ENCODE data around the gene OR51L1. TPM values are rescaled to one million over a fixed set of nuclear protein-coding genes. Genes with fewer than 3 reads are reported as not detected.
"Not testable (repeated sequence)": the region's sequence is repeated elsewhere in the genome, so short reads cannot be mapped to it uniquely, and the experiment has no call there.

OR51L1 gene, protein sequence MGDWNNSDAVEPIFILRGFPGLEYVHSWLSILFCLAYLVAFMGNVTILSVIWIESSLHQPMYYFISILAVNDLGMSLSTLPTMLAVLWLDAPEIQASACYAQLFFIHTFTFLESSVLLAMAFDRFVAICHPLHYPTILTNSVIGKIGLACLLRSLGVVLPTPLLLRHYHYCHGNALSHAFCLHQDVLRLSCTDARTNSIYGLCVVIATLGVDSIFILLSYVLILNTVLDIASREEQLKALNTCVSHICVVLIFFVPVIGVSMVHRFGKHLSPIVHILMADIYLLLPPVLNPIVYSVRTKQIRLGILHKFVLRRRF
- not detected for polyA plus RNA-seq (2013, experiment 1 of 2)
- polyA plus RNA-seq (2013, experiment 2 of 2) = not detected

DNA sequence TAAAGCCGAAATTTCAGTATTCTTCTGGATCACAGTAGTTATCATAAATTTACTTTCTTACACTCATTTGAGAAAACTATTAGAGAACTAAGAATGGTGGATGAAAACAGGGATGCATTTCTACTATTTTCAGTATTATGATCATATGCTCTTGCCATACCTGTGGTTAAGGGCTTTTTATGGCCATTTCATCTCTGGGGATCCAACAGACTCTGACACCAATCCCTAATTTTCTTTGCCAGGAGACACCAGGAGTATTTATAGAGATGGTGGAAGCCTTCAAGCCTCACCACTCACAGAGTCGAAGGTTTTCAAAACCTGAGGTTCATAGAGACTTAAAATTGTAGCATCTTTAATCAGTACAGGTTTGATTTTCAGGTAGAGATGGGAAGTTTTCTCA lies at the start of gene OR51L1:
Gene OR51L1 (plus strand): TSS at position 301 of the 400 bp plus-strand sequence. CDS start 4,132 bp downstream, outside the sequence.
- H3K9me3 ChIP-seq (ENCODE audit: control insufficient read depth, low read length) = no peaks in the 10 kb centered on the region
- no CpG with 5 or more reads among the region's 2 CpGs for WGBS, 2 experiments (ENCODE audit: insufficient coverage in 2 of 2)

DNA sequence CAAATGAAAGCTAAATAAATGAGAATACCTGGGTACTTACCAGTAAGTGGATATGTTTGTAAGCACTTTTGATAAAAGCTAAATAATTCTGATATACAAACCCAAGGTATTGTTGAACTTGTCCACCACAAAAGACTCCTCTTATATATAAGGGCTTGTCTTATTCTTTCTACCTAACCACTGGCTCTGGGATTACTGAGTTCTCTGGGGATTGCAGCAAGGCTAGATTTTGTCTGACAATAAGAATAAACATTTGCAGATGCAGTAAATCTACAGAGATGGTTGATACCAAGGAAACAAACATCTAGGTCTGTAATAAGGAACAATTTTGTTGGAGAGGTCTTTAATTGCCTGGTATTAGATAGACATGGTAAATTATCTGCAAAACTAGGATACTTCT lies 47.1 kb upstream of the OR51L1 start, which contains the start of gene OR51A4:
Gene OR51A4 (minus strand): TSS at position 101 of the 400 bp plus-strand sequence. CDS start 505 bp downstream, outside the sequence.
- Histone ChIP-seq H3K36me3 (ENCODE audit: control insufficient read depth, insufficient read depth, low read length) (no peaks in the 10 kb centered on the region), H3K27ac (ENCODE audit: low read depth, low read length, severe bottlenecking) (no peak within 1 kb of the TSS), H3K9me3 (ENCODE audit: control insufficient read depth, low read length) (no peaks in the 10 kb centered on the region), H3K4me1 (ENCODE audit: control insufficient read depth, insufficient read depth, low read length, poor library complexity, severe bottlenecking) (no peaks in the 10 kb centered on the region), H3K4me3 (ENCODE audit: extremely low read depth, insufficient read depth, low read length, poor library complexity, severe bottlenecking) (no peak within 1 kb of the TSS)

More for the DNA sequence above, at the start of gene OR51L1:
- Histone ChIP-seq H3K27ac (ENCODE audit: low read depth, low read length, severe bottlenecking) (no peak within 1 kb of the TSS), H3K4me1 (ENCODE audit: control insufficient read depth, insufficient read depth, low read length, poor library complexity, severe bottlenecking) (no peaks in the 10 kb centered on the region), H3K36me3 (ENCODE audit: control insufficient read depth, insufficient read depth, low read length) (no peaks in the 10 kb centered on the region), H3K4me3 (ENCODE audit: extremely low read depth, insufficient read depth, low read length, poor library complexity, severe bottlenecking) (no peak within 1 kb of the TSS)

DNA sequence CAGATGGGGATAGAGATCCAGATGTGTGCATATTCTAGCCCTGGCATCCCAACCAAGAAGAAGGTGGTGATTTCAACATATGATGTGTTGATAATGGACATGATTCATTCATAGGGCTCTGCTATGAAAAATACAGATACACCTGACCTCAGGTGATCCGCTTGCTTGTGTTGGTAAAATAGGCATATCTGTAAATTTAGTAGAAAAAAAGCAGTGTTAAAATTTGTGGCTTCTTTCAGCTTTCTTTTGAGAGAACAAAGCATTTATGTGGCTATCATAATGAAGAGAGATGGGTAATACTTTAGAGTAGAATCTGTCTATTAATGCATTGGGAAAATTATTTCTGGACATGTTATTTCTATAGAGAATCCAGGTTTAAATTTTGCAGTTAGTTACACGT lies 39.0 kb upstream of the OR51L1 start, which contains the start of gene OR51A2:
Gene OR51A2 (minus strand): TSS at position 101 of the 400 bp plus-strand sequence. CDS start 0 bp downstream, at position 101.
- H3K4me3 ChIP-seq (ENCODE audit: extremely low read depth, insufficient read depth, low read length, poor library complexity, severe bottlenecking); H3K27ac ChIP-seq (ENCODE audit: low read depth, low read length, severe bottlenecking); H3K9me3 ChIP-seq (ENCODE audit: control insufficient read depth, low read length); H3K4me1 ChIP-seq (ENCODE audit: control insufficient read depth, insufficient read depth, low read length, poor library complexity, severe bottlenecking); H3K36me3 ChIP-seq (ENCODE audit: control insufficient read depth, insufficient read depth, low read length): not testable (repeated sequence)
- 83 to 90% methylated on average over 1 of the region's 2 CpGs for WGBS, 2 experiments (ENCODE audit: insufficient coverage in 2 of 2)

DNA sequence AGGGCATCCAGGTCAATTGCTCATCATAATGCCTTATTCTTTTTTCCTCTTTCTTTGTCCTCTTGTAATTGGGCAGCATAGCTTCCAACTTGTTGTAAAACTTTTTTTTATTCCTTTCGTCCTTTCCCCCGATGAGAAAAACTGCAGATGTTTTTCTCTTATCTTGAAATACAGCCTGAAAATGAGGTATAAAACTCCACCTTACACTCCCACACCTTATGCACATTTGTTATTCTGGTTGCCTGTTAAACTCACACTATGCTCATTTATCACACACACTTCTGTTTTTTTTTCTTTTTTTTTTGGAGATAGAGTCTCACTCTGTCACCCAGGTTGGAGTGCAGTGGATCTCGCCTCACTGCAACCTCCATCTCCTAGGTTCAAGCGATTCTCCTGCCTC lies 37.3 kb upstream of the OR51L1 start:
- no peak overlapping the region for H3K4me3 ChIP-seq (ENCODE audit: extremely low read depth, insufficient read depth, low read length, poor library complexity, severe bottlenecking)
- no peaks in the 10 kb centered on the region for H3K4me1 ChIP-seq (ENCODE audit: control insufficient read depth, insufficient read depth, low read length, poor library complexity, severe bottlenecking)
- no peaks in the 10 kb centered on the region for H3K36me3 ChIP-seq (ENCODE audit: control insufficient read depth, insufficient read depth, low read length)
- no peaks in the 10 kb centered on the region for H3K9me3 ChIP-seq (ENCODE audit: control insufficient read depth, low read length)
- 90 to 97% methylated on average over 3 to 4 of the region's 4 CpGs for WGBS, 2 experiments (ENCODE audit: insufficient coverage in 2 of 2)
- no peak overlapping the region for H3K27ac ChIP-seq (ENCODE audit: low read depth, low read length, severe bottlenecking)

DNA sequence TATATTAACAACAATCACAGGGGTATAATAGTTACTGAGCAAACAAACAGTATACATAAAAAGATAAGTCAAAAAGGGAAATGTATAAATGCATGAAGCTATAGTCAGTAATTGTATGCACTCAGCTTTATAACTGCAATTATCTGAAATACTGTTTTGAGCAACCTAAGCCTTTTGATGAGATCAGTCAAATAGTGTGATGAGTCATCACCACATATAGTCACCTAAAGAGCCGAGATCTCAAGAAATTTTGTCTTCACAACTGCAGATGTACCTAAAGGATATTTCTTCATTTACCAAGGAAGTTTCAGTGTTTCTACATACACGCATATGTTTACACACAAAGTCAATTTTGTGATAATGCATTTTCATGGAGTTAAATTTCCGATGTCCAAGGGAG lies 33.8 kb upstream of the OR51L1 start:
- H3K4me1 ChIP-seq (ENCODE audit: control insufficient read depth, insufficient read depth, low read length, poor library complexity, severe bottlenecking) = no peaks in the 10 kb centered on the region
- H3K27ac ChIP-seq (ENCODE audit: low read depth, low read length, severe bottlenecking) = no peak overlapping the region
- no peaks in the 10 kb centered on the region for H3K36me3 ChIP-seq (ENCODE audit: control insufficient read depth, insufficient read depth, low read length)
- no peak overlapping the region for H3K4me3 ChIP-seq (ENCODE audit: extremely low read depth, insufficient read depth, low read length, poor library complexity, severe bottlenecking)
- WGBS, 2 experiments (ENCODE audit: insufficient coverage in 2 of 2) = 95 to 100% methylated on average over 2 of the region's 3 CpGs
- no peaks in the 10 kb centered on the region for H3K9me3 ChIP-seq (ENCODE audit: control insufficient read depth, low read length)

DNA sequence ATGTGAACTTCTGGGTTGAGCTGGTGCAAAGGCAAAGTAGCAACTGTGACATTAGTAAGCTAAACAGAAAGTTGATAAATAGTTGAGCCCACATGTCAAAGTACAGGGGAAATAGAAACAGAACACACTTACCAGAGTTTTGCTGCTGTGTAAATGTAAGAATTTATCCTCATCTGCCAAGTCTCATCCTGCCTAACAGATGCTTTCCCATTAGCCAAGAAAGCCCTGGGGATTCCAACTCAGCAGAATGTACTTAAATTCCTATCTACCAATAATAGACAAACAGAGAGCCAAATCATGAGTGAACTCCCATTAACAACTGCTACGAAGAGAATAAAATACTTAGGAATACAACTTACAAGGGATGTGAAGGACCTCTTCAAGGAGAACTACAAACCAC lies 31.8 kb upstream of the OR51L1 start:
- Histone ChIP-seq H3K4me1 (ENCODE audit: control insufficient read depth, insufficient read depth, low read length, poor library complexity, severe bottlenecking) (no peaks in the 10 kb centered on the region), H3K36me3 (ENCODE audit: control insufficient read depth, insufficient read depth, low read length) (no peaks in the 10 kb centered on the region)
- WGBS, 2 experiments (ENCODE audit: insufficient coverage in 2 of 2) = no CpG with 5 or more reads among the region's 1 CpG

DNA sequence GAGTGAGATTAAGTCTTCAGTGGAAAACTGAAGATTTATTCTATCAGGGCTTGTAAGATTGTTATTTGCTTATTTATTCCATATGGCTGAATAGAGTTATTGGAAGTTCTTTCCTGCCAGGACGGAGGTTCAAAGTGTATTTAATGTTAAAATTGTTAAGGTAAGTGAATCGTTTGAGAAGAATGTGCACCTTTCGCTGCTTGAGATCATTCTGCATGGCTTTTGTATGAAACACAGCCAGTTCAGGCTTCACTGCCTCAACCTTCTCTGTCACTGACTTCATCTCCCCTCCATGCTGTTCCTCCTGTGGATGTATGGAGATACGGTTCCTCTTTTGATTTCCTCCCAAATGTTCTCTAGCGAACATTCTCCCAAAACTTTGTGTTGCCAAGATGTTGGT lies 19.2 kb upstream of the OR51L1 start:
- Histone ChIP-seq H3K9me3 (ENCODE audit: control insufficient read depth, low read length) (no peaks in the 10 kb centered on the region), H3K4me1 (ENCODE audit: control insufficient read depth, insufficient read depth, low read length, poor library complexity, severe bottlenecking) (no peaks in the 10 kb centered on the region), H3K27ac (ENCODE audit: low read depth, low read length, severe bottlenecking) (no peak overlapping the region), H3K36me3 (ENCODE audit: control insufficient read depth, insufficient read depth, low read length) (no peaks in the 10 kb centered on the region), H3K4me3 (ENCODE audit: extremely low read depth, insufficient read depth, low read length, poor library complexity, severe bottlenecking) (no peak overlapping the region)
- 81 to 90% methylated on average over 3 to 4 of the region's 5 CpGs for WGBS, 2 experiments (ENCODE audit: insufficient coverage in 2 of 2)

More for the DNA sequence above, 31.8 kb upstream of the OR51L1 start:
- Histone ChIP-seq H3K27ac (ENCODE audit: low read depth, low read length, severe bottlenecking) (no peak overlapping the region), H3K9me3 (ENCODE audit: control insufficient read depth, low read length) (no peaks in the 10 kb centered on the region), H3K4me3 (ENCODE audit: extremely low read depth, insufficient read depth, low read length, poor library complexity, severe bottlenecking) (no peak overlapping the region)

DNA sequence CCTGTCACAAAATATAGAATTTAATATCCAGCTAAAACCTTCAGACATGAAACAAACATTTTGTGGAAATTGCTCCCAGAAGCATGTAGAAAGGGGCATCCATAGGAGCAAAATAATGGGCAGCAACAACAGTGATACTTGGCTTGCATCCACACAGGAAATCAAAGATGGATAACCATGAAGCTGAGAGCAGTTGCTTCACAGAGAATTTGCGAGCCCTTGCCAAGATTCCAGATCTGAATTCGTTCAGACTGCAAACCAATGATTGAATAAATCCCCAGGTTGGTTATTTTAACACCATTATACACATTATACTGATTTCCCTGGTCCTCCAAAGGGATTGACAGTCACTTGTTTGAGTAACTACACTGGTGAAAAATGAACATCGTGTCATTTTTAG lies 15.6 kb upstream of the OR51L1 start:
- 89 to 92% methylated on average over 3 of the region's 3 CpGs for WGBS, 2 experiments (ENCODE audit: insufficient coverage in 2 of 2)
- H3K9me3 ChIP-seq (ENCODE audit: control insufficient read depth, low read length) = no peaks in the 10 kb centered on the region
- no peak overlapping the region for H3K27ac ChIP-seq (ENCODE audit: low read depth, low read length, severe bottlenecking)
- H3K4me1 ChIP-seq (ENCODE audit: control insufficient read depth, insufficient read depth, low read length, poor library complexity, severe bottlenecking) = no peaks in the 10 kb centered on the region
- H3K4me3 ChIP-seq (ENCODE audit: extremely low read depth, insufficient read depth, low read length, poor library complexity, severe bottlenecking) = no peak overlapping the region
- no peaks in the 10 kb centered on the region for H3K36me3 ChIP-seq (ENCODE audit: control insufficient read depth, insufficient read depth, low read length)

DNA sequence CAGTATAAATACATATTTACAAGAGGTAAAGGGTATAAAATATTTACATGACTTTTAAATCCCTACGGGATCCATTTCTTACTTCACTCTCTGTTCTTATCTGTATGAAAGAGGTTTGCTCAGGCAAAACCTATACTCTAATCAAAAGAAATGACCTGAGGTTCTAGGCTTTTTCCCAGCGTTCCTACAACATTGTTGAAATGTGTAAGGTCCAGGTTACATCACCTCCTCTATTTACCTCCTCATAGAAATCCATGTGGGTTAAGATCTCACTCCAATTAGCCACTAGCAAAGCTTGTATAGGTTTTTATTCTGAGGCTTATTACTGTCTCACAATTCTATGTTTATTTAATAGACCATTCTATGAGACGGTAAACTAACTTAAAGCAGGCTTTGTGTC lies 12.0 kb upstream of the OR51L1 start:
- no peaks in the 10 kb centered on the region for H3K4me1 ChIP-seq (ENCODE audit: control insufficient read depth, insufficient read depth, low read length, poor library complexity, severe bottlenecking)
- H3K9me3 ChIP-seq (ENCODE audit: control insufficient read depth, low read length) = no peaks in the 10 kb centered on the region
- no peaks in the 10 kb centered on the region for H3K36me3 ChIP-seq (ENCODE audit: control insufficient read depth, insufficient read depth, low read length)
- no peak overlapping the region for H3K27ac ChIP-seq (ENCODE audit: low read depth, low read length, severe bottlenecking)
- H3K4me3 ChIP-seq (ENCODE audit: extremely low read depth, insufficient read depth, low read length, poor library complexity, severe bottlenecking) = no peak overlapping the region
- 100% methylated on average over 1 of the region's 3 CpGs; no CpG with 5 or more reads in 1 of the 2 experiments for WGBS, 2 experiments (ENCODE audit: insufficient coverage in 2 of 2)

DNA sequence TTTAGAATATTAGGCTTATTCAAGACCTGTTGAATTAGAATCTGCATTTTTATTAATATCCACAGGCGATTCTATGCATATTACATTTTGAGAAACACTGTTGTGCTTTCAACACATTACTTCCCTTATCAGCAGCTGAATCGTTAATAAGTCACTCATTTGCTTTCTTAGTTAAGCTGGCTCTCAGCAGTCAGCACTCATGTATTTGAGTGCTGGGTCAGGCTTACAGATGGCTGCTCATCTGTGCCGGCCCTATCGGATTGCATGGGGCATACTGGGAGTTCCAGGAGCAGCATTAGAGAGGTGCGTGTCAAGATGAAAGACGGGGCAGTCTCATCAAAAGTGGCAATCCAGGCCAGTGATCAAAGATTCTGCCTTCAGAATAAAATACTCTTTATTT lies 10.8 kb upstream of the OR51L1 start:
- no peak overlapping the region for H3K27ac ChIP-seq (ENCODE audit: low read depth, low read length, severe bottlenecking)
- no peak overlapping the region for H3K4me3 ChIP-seq (ENCODE audit: extremely low read depth, insufficient read depth, low read length, poor library complexity, severe bottlenecking)
- H3K36me3 ChIP-seq (ENCODE audit: control insufficient read depth, insufficient read depth, low read length) = no peaks in the 10 kb centered on the region
- H3K9me3 ChIP-seq (ENCODE audit: control insufficient read depth, low read length) = no peaks in the 10 kb centered on the region
- no peaks in the 10 kb centered on the region for H3K4me1 ChIP-seq (ENCODE audit: control insufficient read depth, insufficient read depth, low read length, poor library complexity, severe bottlenecking)
- 78 to 93% methylated on average over 2 to 4 of the region's 6 CpGs for WGBS, 2 experiments (ENCODE audit: insufficient coverage in 2 of 2)

DNA sequence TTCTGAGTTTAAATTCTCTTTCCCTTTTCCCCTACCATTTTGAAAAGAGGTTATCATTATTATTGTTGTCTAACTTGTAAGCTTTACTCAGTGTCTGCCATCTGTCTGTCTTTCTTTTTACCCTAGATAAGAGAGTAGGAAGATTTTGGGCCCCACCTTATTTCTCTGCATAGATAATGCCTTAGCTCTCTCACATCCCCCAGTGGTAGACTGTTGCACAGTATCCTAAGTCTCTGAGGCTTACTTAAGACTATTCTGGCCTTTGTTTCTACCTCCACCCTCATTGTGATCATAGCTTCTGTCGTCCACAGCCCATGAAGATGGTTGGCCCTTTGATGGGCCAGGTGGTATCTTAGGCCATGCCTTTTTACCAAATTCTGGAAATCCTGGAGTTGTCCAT lies 3.6 kb upstream of the OR51L1 start:
- Histone ChIP-seq H3K4me1 (ENCODE audit: control insufficient read depth, insufficient read depth, low read length, poor library complexity, severe bottlenecking) (no peaks in the 10 kb centered on the region), H3K27ac (ENCODE audit: low read depth, low read length, severe bottlenecking) (no peak overlapping the region), H3K9me3 (ENCODE audit: control insufficient read depth, low read length) (no peaks in the 10 kb centered on the region), H3K36me3 (ENCODE audit: control insufficient read depth, insufficient read depth, low read length) (no peaks in the 10 kb centered on the region), H3K4me3 (ENCODE audit: extremely low read depth, insufficient read depth, low read length, poor library complexity, severe bottlenecking) (no peak overlapping the region)
- WGBS, 2 experiments (ENCODE audit: insufficient coverage in 2 of 2) = 67% methylated on average over 1 of the region's 1 CpG; no CpG with 5 or more reads in 1 of the 2 experiments

All from mesodermal cell (in vitro differentiated cells).